GM12874 (cell line): ENCODE measurements around the gene GNPTG.

Source experiments
- TF ChIP-seq, protein P1 (sequence below): IDR thresholded peaks from 2 replicates; pipeline ENCODE4 v1.5.1; 2011; ENCODE audit warnings: low read depth, mild to moderate bottlenecking, control low read depth, low read length, moderate library complexity; ENCODE audit not compliant: insufficient read depth

Gene GNPTG

GRCh38 chr16:1383556-1383955 is 31.8 kb downstream of the GNPTG start:
- TF ChIP-seq, protein P1, sequence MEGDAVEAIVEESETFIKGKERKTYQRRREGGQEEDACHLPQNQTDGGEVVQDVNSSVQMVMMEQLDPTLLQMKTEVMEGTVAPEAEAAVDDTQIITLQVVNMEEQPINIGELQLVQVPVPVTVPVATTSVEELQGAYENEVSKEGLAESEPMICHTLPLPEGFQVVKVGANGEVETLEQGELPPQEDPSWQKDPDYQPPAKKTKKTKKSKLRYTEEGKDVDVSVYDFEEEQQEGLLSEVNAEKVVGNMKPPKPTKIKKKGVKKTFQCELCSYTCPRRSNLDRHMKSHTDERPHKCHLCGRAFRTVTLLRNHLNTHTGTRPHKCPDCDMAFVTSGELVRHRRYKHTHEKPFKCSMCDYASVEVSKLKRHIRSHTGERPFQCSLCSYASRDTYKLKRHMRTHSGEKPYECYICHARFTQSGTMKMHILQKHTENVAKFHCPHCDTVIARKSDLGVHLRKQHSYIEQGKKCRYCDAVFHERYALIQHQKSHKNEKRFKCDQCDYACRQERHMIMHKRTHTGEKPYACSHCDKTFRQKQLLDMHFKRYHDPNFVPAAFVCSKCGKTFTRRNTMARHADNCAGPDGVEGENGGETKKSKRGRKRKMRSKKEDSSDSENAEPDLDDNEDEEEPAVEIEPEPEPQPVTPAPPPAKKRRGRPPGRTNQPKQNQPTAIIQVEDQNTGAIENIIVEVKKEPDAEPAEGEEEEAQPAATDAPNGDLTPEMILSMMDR, result no peak

GRCh38 chr16:1385232-1385631 is 33.5 kb downstream of the GNPTG start:
- TF ChIP-seq, protein P1, result no peak

DNA sequence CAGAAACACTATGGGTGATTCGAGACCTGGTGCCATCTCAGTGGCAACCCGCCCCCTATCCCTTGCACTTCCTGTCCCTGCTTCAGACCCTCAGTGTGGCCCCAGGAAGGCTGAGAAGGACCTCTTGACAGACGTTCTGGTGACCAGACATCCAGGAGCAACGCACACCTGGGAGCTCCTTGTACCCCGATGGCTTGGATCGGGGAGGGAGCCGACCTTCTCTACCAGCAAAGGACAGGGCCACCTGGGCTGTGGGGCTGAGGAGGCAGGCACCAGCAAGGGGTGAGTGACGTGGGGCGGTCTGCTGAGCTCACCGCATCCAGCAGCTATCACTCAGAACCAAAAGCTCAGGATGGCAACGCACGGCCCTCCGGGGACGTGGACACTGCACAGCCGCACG is 35.6 kb downstream of the GNPTG start:
- TF ChIP-seq, protein P1, result no peak

DNA sequence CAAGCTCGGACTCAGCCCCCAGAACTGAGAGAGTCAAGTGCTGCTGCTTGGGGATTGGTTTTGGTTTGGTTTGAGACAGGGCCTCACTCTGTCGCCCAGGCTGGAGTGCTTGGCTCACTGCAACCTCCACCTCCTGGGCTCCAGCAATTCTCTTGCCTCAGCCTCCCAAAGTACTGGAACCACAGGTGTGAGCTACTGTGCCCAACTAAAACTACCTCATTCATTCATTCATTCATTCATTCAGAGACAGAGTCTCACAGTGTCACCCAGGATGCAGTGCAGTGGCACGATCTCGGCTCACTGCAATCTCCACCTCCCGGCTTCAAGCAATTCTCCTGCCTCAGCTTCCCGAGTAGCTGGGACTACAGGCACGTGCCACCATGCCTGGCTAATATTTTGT is 38.0 kb downstream of the GNPTG start:
- TF ChIP-seq, protein P1, result no peak

DNA sequence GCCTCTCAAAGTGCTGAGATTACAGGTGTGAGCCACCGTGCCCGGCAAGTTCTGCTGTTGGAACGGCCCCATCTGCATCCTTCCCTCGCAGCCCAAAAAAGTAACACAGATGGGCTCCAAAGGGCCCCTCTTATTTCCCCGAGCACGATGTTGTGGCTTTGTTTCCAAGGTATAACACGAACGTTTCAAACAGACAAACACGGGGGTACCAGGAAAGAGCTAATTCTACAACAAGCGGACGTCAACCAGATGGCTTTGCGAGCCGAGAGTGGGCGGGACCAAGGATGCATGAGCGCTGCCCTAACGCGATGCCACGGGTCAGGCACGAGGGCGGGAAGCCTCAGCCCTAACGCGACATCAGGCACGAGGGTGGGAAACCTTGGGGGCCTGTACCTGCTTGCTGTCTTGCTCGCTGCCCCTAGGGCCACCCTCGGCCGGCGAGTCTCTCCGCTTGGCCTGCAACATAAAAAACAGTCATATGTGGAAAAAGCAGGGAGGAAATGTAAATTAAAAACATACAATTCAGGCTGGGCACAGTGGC is 38.6 kb downstream of the GNPTG start:
- TF ChIP-seq, protein P1, result no peak

- TF ChIP-seq, protein P1, result no peak
Observed at GRCh38 chr16:1392826-1393225, 41.1 kb downstream of the GNPTG start.

DNA sequence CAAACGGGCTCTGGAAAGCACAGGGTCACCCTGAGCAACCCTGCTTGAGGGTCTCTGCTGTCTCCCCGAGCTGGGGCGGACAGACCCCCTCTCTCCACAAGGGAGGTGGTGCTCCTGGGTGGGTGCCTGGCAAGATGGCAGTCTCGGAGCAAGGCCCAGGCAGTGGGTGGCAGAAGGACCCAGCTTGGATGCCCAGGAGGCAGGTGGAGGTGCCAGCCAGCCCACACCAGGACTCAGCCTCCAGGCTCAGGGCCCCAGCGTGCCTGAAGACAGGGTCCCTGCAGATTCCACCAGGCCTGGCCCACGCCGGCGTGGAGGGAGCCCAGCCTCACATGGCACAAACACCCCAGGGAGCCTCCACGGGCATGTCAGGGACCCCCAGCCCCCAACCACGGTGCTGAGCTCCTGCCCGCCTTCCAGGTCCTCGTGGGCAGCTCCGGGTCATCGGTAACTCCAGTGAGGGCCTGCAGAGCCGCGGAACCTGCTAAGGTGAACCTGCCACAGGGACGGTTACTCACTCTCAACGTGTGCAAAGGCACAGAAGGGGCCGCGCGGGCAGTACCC is 42.0 kb downstream of the GNPTG start:
- TF ChIP-seq, protein P1, result no peak
